Endothelial cell (in vitro differentiated cells): ENCODE results near the gene MYLIP. TPM values are rescaled to one million over a fixed set of nuclear protein-coding genes. Genes with fewer than 3 reads are reported as not detected.

Experiments
- DNase-seq: peaks from one replicate; pipeline ENCODE4 v3.0.0; 2021; ENCODE audit warnings: low spot score
- H3K27ac Mint-ChIP-seq: one replicate; pipeline ENCODE4 v1.8.0; 2021; ENCODE audit warnings: mixed read lengths, inconsistent platforms; ENCODE audit not compliant: unreplicated experiment
- H3K27me3 Mint-ChIP-seq: one replicate; pipeline ENCODE4 v1.8.0; 2021; ENCODE audit warnings: mild to moderate bottlenecking, moderate library complexity, mixed read lengths, inconsistent platforms; ENCODE audit not compliant: unreplicated experiment
- H3K36me3 Mint-ChIP-seq: one replicate; pipeline ENCODE4 v1.8.0; 2021; ENCODE audit warnings: mild to moderate bottlenecking, low read depth, mixed read lengths, inconsistent platforms; ENCODE audit not compliant: unreplicated experiment
- H3K4me1 Mint-ChIP-seq: one replicate; pipeline ENCODE4 v1.8.0; 2021; ENCODE audit warnings: mild to moderate bottlenecking, mixed read lengths, inconsistent platforms; ENCODE audit not compliant: unreplicated experiment
- H3K4me3 Mint-ChIP-seq: one replicate; pipeline ENCODE4 v1.8.0; 2021; ENCODE audit warnings: mild to moderate bottlenecking, mixed read lengths, inconsistent platforms; ENCODE audit not compliant: unreplicated experiment
- H3K9me3 Mint-ChIP-seq: one replicate; pipeline ENCODE4 v1.8.0; 2021; ENCODE audit warnings: mixed read lengths, inconsistent platforms; ENCODE audit not compliant: unreplicated experiment
- CTCF ChIP-seq: fragments of 200-600 bp; sonication (generic); IDR thresholded peaks from one replicate; pipeline ENCODE4 v1.5.0; 2021; ENCODE audit warnings: antibody characterized with exemption; ENCODE audit not compliant: unreplicated experiment
- total RNA-seq: library from RNA; stranded (reverse); fragmentation: NEBNext Ultra II Directional; extraction: Animal tissue kit (Norgen Biotek cat#: 25700); gene quantifications from one replicate; pipeline ENCODE4 v1.2.1, GENCODE V29; 2021; ENCODE audit not compliant: unreplicated experiment

The MYLIP gene
- total RNA-seq, 1 donor from 2014 or later, result 30.1 TPM

- Mint-ChIP-seq H3K36me3 (no peaks in the 10 kb centered on the region), H3K4me1 (no peaks in the 10 kb centered on the region), H3K27ac (no peak overlapping the region), H3K27me3 (no peaks in the 10 kb centered on the region), H3K9me3 (no peaks in the 10 kb centered on the region), H3K4me3 (no peak overlapping the region)
- DNase-seq, result no peak
- TF ChIP-seq CTCF, result no peak
Measured at GRCh38 chr6:16106991-16107787, 21.7 kb upstream of the MYLIP start.

GRCh38 chr6:16108419-16108818 is 20.5 kb upstream of the MYLIP start:
- Mint-ChIP-seq H3K4me3 (no peak overlapping the region), H3K9me3 (no peaks in the 10 kb centered on the region), H3K27ac (no peak overlapping the region), H3K36me3 (no peaks in the 10 kb centered on the region), H3K4me1 (no peaks in the 10 kb centered on the region), H3K27me3 (no peaks in the 10 kb centered on the region)
- no peak for TF ChIP-seq CTCF
- DNase-seq, result no peak

- no peaks in the 10 kb centered on the region for H3K4me1 Mint-ChIP-seq
- TF ChIP-seq CTCF, result no peak
- no peaks in the 10 kb centered on the region for H3K36me3 Mint-ChIP-seq
- no peaks in the 10 kb centered on the region for H3K9me3 Mint-ChIP-seq
- H3K27ac Mint-ChIP-seq, result no peak overlapping the region
- no peak overlapping the region for H3K4me3 Mint-ChIP-seq
- DNase-seq, result no peak
- H3K27me3 Mint-ChIP-seq, result no peaks in the 10 kb centered on the region
Measured at GRCh38 chr6:16108921-16109658, 19.8 kb upstream of the MYLIP start.

GRCh38 chr6:16109659-16110305 is 19.1 kb upstream of the MYLIP start:
- H3K27me3 Mint-ChIP-seq, result no peaks in the 10 kb centered on the region
- no peaks in the 10 kb centered on the region for H3K9me3 Mint-ChIP-seq
- H3K4me1 Mint-ChIP-seq, result no peaks in the 10 kb centered on the region
- DNase-seq, result no peak
- H3K4me3 Mint-ChIP-seq, result no peak overlapping the region
- no peak overlapping the region for H3K27ac Mint-ChIP-seq
- H3K36me3 Mint-ChIP-seq, result no peaks in the 10 kb centered on the region
- no peak for TF ChIP-seq CTCF
